GM21786 (cell line): ENCODE results near the gene HPRT1.
"Not testable (repeated sequence)": the region's sequence is repeated elsewhere in the genome, so short reads cannot be mapped to it uniquely, and the experiment has no call there.

ENCODE experiments used
- ATAC-seq: cut with Tn5 transposase; IDR thresholded peaks from one replicate; pipeline ENCODE4 v1.9.1; 2021; ENCODE audit not compliant: unreplicated experiment

Gene HPRT1

GRCh38 chrX:134460005-134460861 is at the start of gene HPRT1:
HPRT1 (plus strand) TSS chrX:134460165; CDS start chrX:134460312, 147 bp downstream.
- ATAC-seq: peak; percentile 92

- no peak for ATAC-seq
Observed at GRCh38 chrX:134416087-134416486, 43.9 kb upstream of the HPRT1 start.

- no peak for ATAC-seq
Observed at GRCh38 chrX:134418317-134419113, 41.5 kb upstream of the HPRT1 start.

- ATAC-seq: no peak
Observed at GRCh38 chrX:134419784-134420183, 40.2 kb upstream of the HPRT1 start.

- ATAC-seq: no peak
Observed at GRCh38 chrX:134423606-134424005, 36.4 kb upstream of the HPRT1 start.

- ATAC-seq: no peak
Observed at GRCh38 chrX:134426281-134426680, 33.7 kb upstream of the HPRT1 start.

- ATAC-seq: peak; percentile 56
Observed at GRCh38 chrX:134431894-134432293, 28.1 kb upstream of the HPRT1 start.

- ATAC-seq: no peak
Observed at GRCh38 chrX:134435894-134436293, 24.1 kb upstream of the HPRT1 start.

- ATAC-seq: peak; percentile 65
Observed at GRCh38 chrX:134443020-134443419, 16.9 kb upstream of the HPRT1 start.

GRCh38 chrX:134443461-134443860 is 16.5 kb upstream of the HPRT1 start:
- no peak for ATAC-seq

- ATAC-seq: no peak
Observed at GRCh38 chrX:134444681-134445080, 15.3 kb upstream of the HPRT1 start.

- no peak for ATAC-seq
Observed at GRCh38 chrX:134452596-134452995, 7.4 kb upstream of the HPRT1 start.

GRCh38 chrX:134453631-134454030 is 6.3 kb upstream of the HPRT1 start:
- no peak for ATAC-seq

- no peak for ATAC-seq
Observed at GRCh38 chrX:134454506-134454905, 5.5 kb upstream of the HPRT1 start.

GRCh38 chrX:134457708-134458107 is 2.3 kb upstream of the HPRT1 start:
- no peak for ATAC-seq

- peak; percentile 19 for ATAC-seq
Observed at GRCh38 chrX:134459683-134460004, 321 bp upstream of the HPRT1 start.

- no peak for ATAC-seq
Observed at GRCh38 chrX:134460862-134461220, 876 bp downstream of the HPRT1 start.

- no peak for ATAC-seq
Observed at GRCh38 chrX:134461437-134461836, 1.5 kb downstream of the HPRT1 start.

GRCh38 chrX:134462927-134463326 is 3.0 kb downstream of the HPRT1 start:
- no peak for ATAC-seq

GRCh38 chrX:134464453-134464852 is 4.5 kb downstream of the HPRT1 start:
- ATAC-seq: not testable (repeated sequence)

GRCh38 chrX:134469486-134469885 is 9.5 kb downstream of the HPRT1 start:
- no peak for ATAC-seq

- ATAC-seq: no peak
Observed at GRCh38 chrX:134470013-134470412, 10.0 kb downstream of the HPRT1 start.
